SK-N-SH treated with all-trans-retinoic acid at 6 μM for 48 hours (cell line): Measurements from ENCODE around the gene RNFT2.

Source experiments
- ATAC-seq: fragments of 200-7000 bp; cut with Tn5 transposase; 3 replicates; pipeline ENCODE4 v1.9.1; 2020; ENCODE audit warnings: mild to moderate bottlenecking, moderate library complexity
- BACH2 ChIP-seq: fragments of 250-450 bp; sonication (Bioruptor Pico); IDR thresholded peaks from 2 replicates; pipeline ENCODE4 v1.9.0; 2021; ENCODE audit warnings: mild to moderate bottlenecking, borderline replicate concordance
- CREB5 ChIP-seq: fragments of 250-450 bp; sonication (Bioruptor Pico); IDR thresholded peaks from 2 replicates; pipeline ENCODE4 v1.5.1; 2020; ENCODE audit warnings: low read depth, mild to moderate bottlenecking, moderate library complexity
- CSDC2 ChIP-seq: fragments of 250-450 bp; sonication (Bioruptor Pico); IDR thresholded peaks from 2 replicates; pipeline ENCODE4 v1.5.0; 2020; ENCODE audit warnings: mild to moderate bottlenecking, moderate library complexity
- CSRNP3 ChIP-seq: fragments of 250-450 bp; sonication (Bioruptor Pico); IDR thresholded peaks from 2 replicates; pipeline ENCODE4 v1.5.1; 2021; ENCODE audit warnings: mild to moderate bottlenecking, moderate library complexity
- ESRRG ChIP-seq: fragments of 250-450 bp; sonication (Bioruptor Pico); IDR thresholded peaks from 2 replicates; pipeline ENCODE4 v1.6.1; 2021; ENCODE audit warnings: mild to moderate bottlenecking
- GLIS3 ChIP-seq: fragments of 250-450 bp; sonication (Bioruptor Pico); IDR thresholded peaks from 2 replicates; pipeline ENCODE4 v1.5.0; 2020; ENCODE audit warnings: mild to moderate bottlenecking, moderate library complexity
- ISL1 ChIP-seq: fragments of 250-450 bp; sonication (Bioruptor Pico); IDR thresholded peaks from 2 replicates; pipeline ENCODE4 v2.1.2; 2022; ENCODE audit warnings: mild to moderate bottlenecking, moderate library complexity
- OSR1 ChIP-seq: fragments of 250-450 bp; sonication (Bioruptor Pico); IDR thresholded peaks from 2 replicates; pipeline ENCODE4 v1.8.0; 2022; ENCODE audit warnings: moderate library complexity, mild to moderate bottlenecking, inconsistent platforms
- PATZ1 ChIP-seq: fragments of 250-450 bp; sonication (Bioruptor Pico); IDR thresholded peaks from 2 replicates; pipeline ENCODE4 v1.8.0; 2020; ENCODE audit warnings: mild to moderate bottlenecking, moderate library complexity, borderline replicate concordance
- POU6F1 ChIP-seq: fragments of 250-450 bp; sonication (Bioruptor Pico); IDR thresholded peaks from 2 replicates; pipeline ENCODE4 v1.8.0; 2021; ENCODE audit warnings: low read depth, mild to moderate bottlenecking, moderate library complexity, borderline replicate concordance
- PPARA ChIP-seq: fragments of 250-450 bp; sonication (Bioruptor Pico); IDR thresholded peaks from 2 replicates; pipeline ENCODE4 v1.5.0; 2020; ENCODE audit warnings: mild to moderate bottlenecking, borderline replicate concordance
- RARB ChIP-seq: fragments of 250-450 bp; sonication (Bioruptor Pico); IDR thresholded peaks from 2 replicates; pipeline ENCODE4 v1.8.0; 2021; ENCODE audit warnings: mild to moderate bottlenecking, moderate library complexity
- SNAI2 ChIP-seq: fragments of 250-450 bp; sonication (Bioruptor Pico); IDR thresholded peaks from 2 replicates; pipeline ENCODE4 v1.5.0; 2020; ENCODE audit warnings: mild to moderate bottlenecking, moderate library complexity
- TCF4 ChIP-seq: fragments of 250-450 bp; sonication (Bioruptor Pico); IDR thresholded peaks from 2 replicates; pipeline ENCODE4 v1.8.0; 2021; ENCODE audit warnings: mild to moderate bottlenecking, moderate library complexity, borderline replicate concordance
- TOX ChIP-seq: fragments of 250-450 bp; sonication (Bioruptor Pico); IDR thresholded peaks from 2 replicates; pipeline ENCODE4 v1.8.0; 2021; ENCODE audit warnings: mild to moderate bottlenecking, moderate library complexity, borderline replicate concordance
- TSHZ2 ChIP-seq: fragments of 250-450 bp; sonication (Bioruptor Pico); IDR thresholded peaks from 2 replicates; pipeline ENCODE4 v1.5.0; 2020; ENCODE audit warnings: mild to moderate bottlenecking, moderate library complexity
- ZC3H10 ChIP-seq: fragments of 250-450 bp; sonication (Bioruptor Pico); IDR thresholded peaks from 2 replicates; pipeline ENCODE4 v1.5.1; 2021; ENCODE audit warnings: mild to moderate bottlenecking, moderate library complexity
- ZFP3 ChIP-seq: fragments of 250-450 bp; sonication (Bioruptor Pico); IDR thresholded peaks from 2 replicates; pipeline ENCODE4 v1.5.0; 2020; ENCODE audit warnings: mild to moderate bottlenecking, moderate library complexity
- ZFP30 ChIP-seq: fragments of 450-650 bp; formaldehyde crosslinking; IDR thresholded peaks from 2 replicates; pipeline ENCODE4 v1.5.0; 2022; ENCODE audit warnings: mild to moderate bottlenecking, moderate library complexity
- ZNF565 ChIP-seq: fragments of 450-650 bp; formaldehyde crosslinking; conservative IDR thresholded peaks from 2 replicates; pipeline ENCODE4 v1.5.0; 2020; ENCODE audit warnings: low read depth, mild to moderate bottlenecking, moderate library complexity
- ZNF70 ChIP-seq: fragments of 450-650 bp; formaldehyde crosslinking; IDR thresholded peaks from 2 replicates; pipeline ENCODE4 v1.5.0; 2020; ENCODE audit warnings: mild to moderate bottlenecking, moderate library complexity
- ZNF8 ChIP-seq: fragments of 450-650 bp; formaldehyde crosslinking; IDR thresholded peaks from 2 replicates; pipeline ENCODE4 v1.5.0; 2020; ENCODE audit warnings: mild to moderate bottlenecking, moderate library complexity

The RNFT2 gene

GRCh38 chr12:116880213-116880816, 142.2 kb downstream of the RNFT2 start:
- peak; percentile 9; the same call in 1 of the 3 replicates for ATAC-seq
- TF ChIP-seq GLIS3 (CRISPR knock-in tag) = no peak
- TF ChIP-seq RARB (CRISPR knock-in tag) = no peak
- no peak for TF ChIP-seq PPARA (CRISPR knock-in tag)
- TF ChIP-seq ESRRG (CRISPR knock-in tag) = no peak
- TF ChIP-seq CSDC2 (CRISPR knock-in tag) = no peak
- TF ChIP-seq OSR1 (CRISPR knock-in tag) = no peak
- no peak for TF ChIP-seq ISL1 (CRISPR knock-in tag)
- no peak for TF ChIP-seq TSHZ2
- no peak for TF ChIP-seq ZNF8 (CRISPR knock-in tag)
- no peak for TF ChIP-seq SNAI2 (CRISPR knock-in tag)
- TF ChIP-seq BACH2 = no peak
- TF ChIP-seq POU6F1 (CRISPR knock-in tag) = no peak
- no peak for TF ChIP-seq PATZ1 (CRISPR knock-in tag)
- no peak for TF ChIP-seq CSRNP3
- no peak for TF ChIP-seq ZNF565
- no peak for TF ChIP-seq ZFP3 (CRISPR knock-in tag)
- TF ChIP-seq CREB5 (CRISPR knock-in tag) = no peak

- peak; percentile 72 for ATAC-seq
- TF ChIP-seq GLIS3 (CRISPR knock-in tag) = no peak
- TF ChIP-seq ZNF70 (CRISPR knock-in tag) = no peak
- TF ChIP-seq ZC3H10 = no peak
- TF ChIP-seq TOX (CRISPR knock-in tag) = no peak
- TF ChIP-seq ZFP3 (CRISPR knock-in tag) = no peak
- TF ChIP-seq TSHZ2 = no peak
- TF ChIP-seq CREB5 (CRISPR knock-in tag) = no peak
- TF ChIP-seq PPARA (CRISPR knock-in tag) = no peak
- TF ChIP-seq RARB (CRISPR knock-in tag) = no peak
- no peak for TF ChIP-seq ZFP30 (CRISPR knock-in tag)
- no peak for TF ChIP-seq BACH2
- TF ChIP-seq CSRNP3 = no peak
- TF ChIP-seq ZNF565 = no peak
- TF ChIP-seq CSDC2 (CRISPR knock-in tag) = no peak
- no peak for TF ChIP-seq SNAI2 (CRISPR knock-in tag)
- TF ChIP-seq ZNF8 (CRISPR knock-in tag) = no peak
- no peak for TF ChIP-seq OSR1 (CRISPR knock-in tag)
- TF ChIP-seq TCF4 (CRISPR knock-in tag) = no peak
Observed at GRCh38 chr12:116880817-116881324, 142.8 kb downstream of the RNFT2 start.
